ENCODE data around the gene CDH23. TPM values are rescaled to one million over a fixed set of nuclear protein-coding genes. Genes with fewer than 3 reads are reported as not detected.

Gene CDH23
- total and polyA plus RNA-seq, 2 donors from 2014 or later = 1.1 to 6.4 TPM

GRCh38 chr10:71749396-71749795 is 352.7 kb downstream of the CDH23 start:
- no peak for TF ChIP-seq CTCF (IDR thresholded peaks at IDR 0.05; ENCODE audit: borderline replicate concordance, extremely low read depth, insufficient read depth)
- Histone ChIP-seq H3K4me1 (ENCODE audit: control insufficient read depth in 2 of 3, insufficient read depth in 2 of 3, low read depth in 1 of 3, low read length in 3 of 3) (peaks cover 0 to 40% (median 14%) of the 10 kb centered on the region in 3 donors), H3K4me3 (ENCODE audit: low read length in 3 of 3) (no peak overlapping the region), H3K36me3 (ENCODE audit: control insufficient read depth in 2 of 3, insufficient read depth in 3 of 3, low read length in 3 of 3) (peaks cover 0 to 7% (median 0%) of the 10 kb centered on the region in 3 donors), H3K9ac (ENCODE audit: low read length in 3 of 3) (no peak overlapping the region), H3K9me3 (ENCODE audit: control insufficient read depth in 2 of 3, insufficient read depth in 1 of 3, low read length in 3 of 3) (no peaks in the 10 kb centered on the region), H3K27me3 (ENCODE audit: control insufficient read depth, insufficient read depth, low read length) (no peaks in the 10 kb centered on the region), H3K27ac (ENCODE audit: low read depth in 2 of 2, low read length in 2 of 2) (peak overlapping the region; percentile 32 to 64)
- no peak for FAIRE-seq
- DNase-seq = no peak
- intact Hi-C loops (cut with DNase I) = no loop called here

- no peak for TF ChIP-seq CTCF (IDR thresholded peaks at IDR 0.05; ENCODE audit: borderline replicate concordance, extremely low read depth, insufficient read depth)
- intact Hi-C loops (cut with DNase I) = no loop called here
- H3K36me3 ChIP-seq (ENCODE audit: control insufficient read depth in 2 of 3, insufficient read depth in 3 of 3, low read length in 3 of 3) = peaks cover 0 to 7% (median 0%) of the 10 kb centered on the region in 3 donors
- no peaks in the 10 kb centered on the region for H3K27me3 ChIP-seq (ENCODE audit: control insufficient read depth, insufficient read depth, low read length)
- H3K4me1 ChIP-seq (ENCODE audit: control insufficient read depth in 2 of 3, insufficient read depth in 2 of 3, low read depth in 1 of 3, low read length in 3 of 3) = peaks cover 0 to 48% (median 21%) of the 10 kb centered on the region in 3 donors
- no peak overlapping the region for H3K9ac ChIP-seq (ENCODE audit: low read length in 3 of 3)
- no peak for DNase-seq
- H3K4me3 ChIP-seq (ENCODE audit: low read length in 3 of 3) = no peak overlapping the region
- no peaks in the 10 kb centered on the region for H3K9me3 ChIP-seq (ENCODE audit: control insufficient read depth in 2 of 3, insufficient read depth in 1 of 3, low read length in 3 of 3)
- FAIRE-seq = no peak
- peak overlapping the region in 1 of 2 donors; percentile 10 for H3K27ac ChIP-seq (ENCODE audit: low read depth in 2 of 2, low read length in 2 of 2)
Measured at GRCh38 chr10:71750124-71750841, 353.6 kb downstream of the CDH23 start.

GRCh38 chr10:71750986-71751385 is 354.3 kb downstream of the CDH23 start:
- Histone ChIP-seq H3K27me3 (ENCODE audit: control insufficient read depth, insufficient read depth, low read length) (no peaks in the 10 kb centered on the region), H3K9me3 (ENCODE audit: control insufficient read depth in 2 of 3, insufficient read depth in 1 of 3, low read length in 3 of 3) (no peaks in the 10 kb centered on the region), H3K36me3 (ENCODE audit: control insufficient read depth in 2 of 3, insufficient read depth in 3 of 3, low read length in 3 of 3) (peaks cover 0 to 7% (median 0%) of the 10 kb centered on the region in 3 donors), H3K27ac (ENCODE audit: low read depth in 2 of 2, low read length in 2 of 2) (no peak overlapping the region), H3K4me3 (ENCODE audit: low read length in 3 of 3) (no peak overlapping the region), H3K4me1 (ENCODE audit: control insufficient read depth in 2 of 3, insufficient read depth in 2 of 3, low read depth in 1 of 3, low read length in 3 of 3) (peaks cover 0 to 52% (median 25%) of the 10 kb centered on the region in 3 donors), H3K9ac (ENCODE audit: low read length in 3 of 3) (no peak overlapping the region)
- intact Hi-C loops (cut with DNase I) = no loop called here
- TF ChIP-seq CTCF (IDR thresholded peaks at IDR 0.05; ENCODE audit: borderline replicate concordance, extremely low read depth, insufficient read depth) = no peak
- FAIRE-seq = no peak
- no peak for DNase-seq

Measured in kidney (tissue), 14 donors.